Astrocyte (in vitro differentiated cells and primary cell): ENCODE measurements around the gene FADS6. TPM values are rescaled to one million over a fixed set of nuclear protein-coding genes. Genes with fewer than 3 reads are reported as not detected.

Experiments
- DNase-seq: peaks from one replicate; pipeline ENCODE4 v3.0.0-alpha.2; 2010; ENCODE audit warnings: low read depth
- FAIRE-seq: peaks from 2 replicates; lab custom pipeline; 2011; peaks lifted over from hg19 to GRCh38; lab: Jason Lieb, UNC
- H2AFZ ChIP-seq: 2 replicates; pipeline ENCODE4 v1.6.0; 2012; ENCODE audit warnings: low read depth, low read length, inconsistent platforms
- H3K27ac ChIP-seq: 2 replicates; pipeline ENCODE4 v1.5.1; 2011; ENCODE audit warnings: low read depth, low read length, inconsistent platforms
- H3K27me3 ChIP-seq: 2 replicates; pipeline ENCODE4 v1.6.0; 2011; ENCODE audit warnings: low read length, inconsistent platforms; ENCODE audit not compliant: insufficient read depth
- H3K36me3 ChIP-seq: 2 replicates; pipeline ENCODE4 v1.5.1; 2011; ENCODE audit warnings: low read length, inconsistent platforms; ENCODE audit not compliant: insufficient read depth
- H3K4me1 ChIP-seq: 2 replicates; pipeline ENCODE4 v1.5.1; 2011; ENCODE audit warnings: low read length, inconsistent platforms; ENCODE audit not compliant: insufficient read depth
- H3K4me2 ChIP-seq: 2 replicates; pipeline ENCODE4 v1.6.0; 2012; ENCODE audit warnings: low read length, inconsistent platforms
- H3K4me3 ChIP-seq: 2 replicates; pipeline ENCODE4 v1.5.1; 2011; ENCODE audit warnings: low read depth, mild to moderate bottlenecking, low read length, inconsistent platforms; ENCODE audit not compliant: insufficient read depth
- H3K79me2 ChIP-seq: 2 replicates; pipeline ENCODE4 v1.6.0; 2012; ENCODE audit warnings: mild to moderate bottlenecking, low read length, inconsistent platforms; ENCODE audit not compliant: insufficient read depth
- H3K9ac ChIP-seq: 2 replicates; pipeline ENCODE4 v1.6.0; 2012; ENCODE audit warnings: mild to moderate bottlenecking, low read length, inconsistent platforms
- H3K9me3 ChIP-seq: 2 replicates; pipeline ENCODE4 v1.5.1; 2012; ENCODE audit warnings: low read depth, mild to moderate bottlenecking, low read length, inconsistent platforms; ENCODE audit not compliant: insufficient read depth
- H4K20me1 ChIP-seq: 2 replicates; pipeline ENCODE4 v1.6.0; 2012; ENCODE audit warnings: low read length, inconsistent platforms; ENCODE audit not compliant: insufficient read depth
- H3K27ac Mint-ChIP-seq: one replicate; pipeline ENCODE4 v1.8.0; 2021; ENCODE audit warnings: mild to moderate bottlenecking, mixed read lengths; ENCODE audit not compliant: unreplicated experiment
- H3K27me3 Mint-ChIP-seq: one replicate; pipeline ENCODE4 v1.8.0; 2021; ENCODE audit warnings: low read depth, mixed read lengths; ENCODE audit not compliant: unreplicated experiment
- H3K36me3 Mint-ChIP-seq: one replicate; pipeline ENCODE4 v1.8.0; 2021; ENCODE audit warnings: low read depth, mixed read lengths; ENCODE audit not compliant: unreplicated experiment
- H3K4me1 Mint-ChIP-seq: one replicate; pipeline ENCODE4 v1.8.0; 2021; ENCODE audit warnings: low read depth, mixed read lengths; ENCODE audit not compliant: unreplicated experiment
- H3K4me3 Mint-ChIP-seq: one replicate; pipeline ENCODE4 v1.8.0; 2021; ENCODE audit warnings: mild to moderate bottlenecking, moderate library complexity, mixed read lengths; ENCODE audit not compliant: unreplicated experiment
- H3K9me3 Mint-ChIP-seq: one replicate; pipeline ENCODE4 v1.8.0; 2021; ENCODE audit warnings: mild to moderate bottlenecking, mixed read lengths; ENCODE audit not compliant: unreplicated experiment
- EZH2 ChIP-seq: IDR thresholded peaks from 2 replicates; pipeline ENCODE4 v1.6.1; 2012; ENCODE audit warnings: mild to moderate bottlenecking, low read length, inconsistent platforms; ENCODE audit not compliant: insufficient read depth
- total RNA-seq: library from RNA; stranded (reverse); gene quantifications from 2 replicates; pipeline ENCODE4 v1.2.1, GENCODE V29; 2021
- TF ChIP-seq, protein P1 (sequence below): IDR thresholded peaks from 2 replicates; pipeline ENCODE4 v1.5.1; 2011; ENCODE audit warnings: low read depth, mild to moderate bottlenecking, inconsistent platforms, low read length, moderate library complexity; ENCODE audit not compliant: insufficient read depth

The FADS6 gene
- total RNA-seq, 1 donor from 2014 or later = not detected

DNA sequence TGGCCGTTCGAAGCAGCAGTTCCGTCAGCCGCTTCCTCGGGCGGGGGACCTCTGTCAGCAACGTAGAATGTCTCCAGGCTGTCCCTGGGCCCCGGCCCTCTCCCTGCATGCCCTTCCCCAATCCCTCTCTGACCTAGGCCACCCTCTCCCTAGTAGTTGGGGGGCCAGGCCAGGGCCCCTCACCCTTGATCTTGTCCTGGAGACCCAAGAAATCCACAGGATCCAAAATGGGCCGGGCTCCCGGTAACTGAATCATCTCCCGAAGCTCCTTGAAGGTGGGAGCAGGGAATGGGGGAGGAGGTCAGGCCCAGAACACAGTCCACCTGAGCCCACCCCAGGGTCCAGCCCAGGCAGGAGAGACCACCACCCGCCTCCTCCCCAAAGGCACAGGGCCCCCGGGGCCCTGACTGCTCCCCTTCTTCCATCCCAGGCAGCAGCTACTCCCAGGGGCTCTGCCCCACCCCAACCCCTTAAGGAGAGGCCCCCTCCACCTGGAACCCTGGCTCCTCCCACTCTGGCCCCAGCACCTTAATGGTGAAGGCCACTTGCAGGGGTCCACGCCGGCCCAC, 29.1 kb downstream of the FADS6 start:
- Mint-ChIP-seq H3K4me3 (no peak overlapping the region), H3K36me3 (peaks cover 16% of the 10 kb centered on the region), H3K9me3 (no peaks in the 10 kb centered on the region), H3K27me3 (peaks cover 6% of the 10 kb centered on the region), H3K27ac (no peak overlapping the region), H3K4me1 (peaks cover 8% of the 10 kb centered on the region)
- no peaks in the 10 kb centered on the region for H3K9me3 ChIP-seq
- peaks cover 4% of the 10 kb centered on the region for H3K4me1 ChIP-seq
- H3K9ac ChIP-seq = no peak overlapping the region
- TF ChIP-seq, protein P1, sequence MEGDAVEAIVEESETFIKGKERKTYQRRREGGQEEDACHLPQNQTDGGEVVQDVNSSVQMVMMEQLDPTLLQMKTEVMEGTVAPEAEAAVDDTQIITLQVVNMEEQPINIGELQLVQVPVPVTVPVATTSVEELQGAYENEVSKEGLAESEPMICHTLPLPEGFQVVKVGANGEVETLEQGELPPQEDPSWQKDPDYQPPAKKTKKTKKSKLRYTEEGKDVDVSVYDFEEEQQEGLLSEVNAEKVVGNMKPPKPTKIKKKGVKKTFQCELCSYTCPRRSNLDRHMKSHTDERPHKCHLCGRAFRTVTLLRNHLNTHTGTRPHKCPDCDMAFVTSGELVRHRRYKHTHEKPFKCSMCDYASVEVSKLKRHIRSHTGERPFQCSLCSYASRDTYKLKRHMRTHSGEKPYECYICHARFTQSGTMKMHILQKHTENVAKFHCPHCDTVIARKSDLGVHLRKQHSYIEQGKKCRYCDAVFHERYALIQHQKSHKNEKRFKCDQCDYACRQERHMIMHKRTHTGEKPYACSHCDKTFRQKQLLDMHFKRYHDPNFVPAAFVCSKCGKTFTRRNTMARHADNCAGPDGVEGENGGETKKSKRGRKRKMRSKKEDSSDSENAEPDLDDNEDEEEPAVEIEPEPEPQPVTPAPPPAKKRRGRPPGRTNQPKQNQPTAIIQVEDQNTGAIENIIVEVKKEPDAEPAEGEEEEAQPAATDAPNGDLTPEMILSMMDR = no peak
- no peak for TF ChIP-seq EZH2
- H3K4me2 ChIP-seq = no peak overlapping the region
- no peak for FAIRE-seq
- H4K20me1 ChIP-seq = peaks cover 59% of the 10 kb centered on the region
- peaks cover 16% of the 10 kb centered on the region for H3K27me3 ChIP-seq
- no peak overlapping the region for H2AFZ ChIP-seq
- H3K36me3 ChIP-seq = peaks cover 3% of the 10 kb centered on the region
- H3K4me3 ChIP-seq = no peak overlapping the region
- DNase-seq = no peak
- H3K79me2 ChIP-seq = no peaks in the 10 kb centered on the region
- H3K27ac ChIP-seq = no peak overlapping the region

DNA sequence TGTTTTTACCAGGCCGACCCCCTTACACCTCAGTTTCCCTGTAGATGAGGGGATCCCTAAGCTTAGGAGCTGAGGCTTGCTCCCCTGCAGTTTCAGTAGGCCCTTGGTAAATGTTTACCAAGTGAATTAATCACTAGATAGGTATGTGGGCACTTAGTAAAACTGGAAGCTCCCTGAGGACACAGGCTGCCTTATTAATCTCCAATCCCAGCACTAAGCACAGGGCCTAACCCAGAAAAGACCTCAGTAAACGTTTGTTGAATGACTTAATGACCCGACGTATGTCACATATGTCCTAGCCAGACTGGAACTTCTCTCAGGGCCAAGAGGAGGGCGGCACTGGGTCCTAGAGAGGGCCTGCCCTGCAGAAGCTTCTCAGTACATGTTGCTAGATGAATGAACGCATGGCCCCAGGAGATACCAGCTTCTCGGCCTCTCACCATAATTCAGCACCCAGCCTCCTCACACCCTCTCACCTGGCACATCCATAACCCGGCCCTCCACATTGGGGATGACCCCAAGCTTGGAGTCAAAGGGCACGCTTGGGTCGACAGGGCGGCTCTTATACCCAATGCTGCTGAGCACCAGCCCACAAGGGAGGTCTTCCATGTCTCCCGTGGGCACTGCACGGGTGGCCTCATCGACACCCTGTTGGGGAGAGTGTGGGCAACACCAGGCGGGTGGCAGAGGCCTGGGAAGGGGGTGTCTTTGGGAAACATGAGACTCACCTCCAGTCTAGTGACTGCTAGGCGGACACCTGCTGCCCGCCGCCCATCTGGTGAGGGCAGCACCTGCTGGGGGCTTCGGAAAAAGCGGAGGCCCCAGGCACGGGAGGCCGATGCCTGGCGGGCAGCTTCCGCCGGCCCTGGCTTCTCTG, 29.8 kb downstream of the FADS6 start:
- no peak overlapping the region for H3K4me2 ChIP-seq
- H3K27me3 ChIP-seq = peaks cover 23% of the 10 kb centered on the region
- TF ChIP-seq, protein P1 = no peak
- no peak for TF ChIP-seq EZH2
- no peaks in the 10 kb centered on the region for H3K79me2 ChIP-seq
- Mint-ChIP-seq H3K36me3 (peaks cover 14% of the 10 kb centered on the region), H3K27ac (no peak overlapping the region), H3K4me3 (no peak overlapping the region), H3K9me3 (no peaks in the 10 kb centered on the region), H3K4me1 (peaks cover 4% of the 10 kb centered on the region), H3K27me3 (peaks cover 13% of the 10 kb centered on the region)
- peaks cover 3% of the 10 kb centered on the region for H3K36me3 ChIP-seq
- FAIRE-seq = no peak
- peaks cover 58% of the 10 kb centered on the region for H4K20me1 ChIP-seq
- peaks cover 4% of the 10 kb centered on the region for H3K4me1 ChIP-seq
- DNase-seq = no peak
- no peak overlapping the region for H2AFZ ChIP-seq
- H3K9me3 ChIP-seq = no peaks in the 10 kb centered on the region
- no peak overlapping the region for H3K4me3 ChIP-seq
- H3K27ac ChIP-seq = no peak overlapping the region
- no peak overlapping the region for H3K9ac ChIP-seq
